ENCODE data around the gene HTRA3. TPM values are rescaled to one million over a fixed set of nuclear protein-coding genes. Genes with fewer than 3 reads are reported as not detected.

Gene HTRA3
- total and polyA plus RNA-seq, 2 of the 4 experiments (the other 2 are of a cell fraction): 1.3 to 9.5 TPM

- Histone ChIP-seq H2BK20ac (ENCODE audit: low read depth, low read length) (no peak overlapping the region), H3K4ac (ENCODE audit: low read depth, low read length) (no peak overlapping the region), H3K4me2 (ENCODE audit: low read depth, low read length) (no peak overlapping the region), H2BK120ac (ENCODE audit: low read depth, low read length) (no peak overlapping the region), H3K56ac (ENCODE audit: extremely low read depth, insufficient read depth, low read length) (no peak overlapping the region), H3K9me1 (ENCODE audit: insufficient read depth, low read length) (no peaks in the 10 kb centered on the region), H3K23ac (ENCODE audit: low read depth, low read length) (no peak overlapping the region), H4K8ac (ENCODE audit: low read depth in 2 of 2, low read length in 2 of 2) (no peak overlapping the region), H3K27me3 (ENCODE audit: control insufficient read depth, insufficient read depth, low read length) (no peaks in the 10 kb centered on the region; the same call in 1 of the 2 replicates), H2BK15ac (ENCODE audit: low read depth, low read length) (no peak overlapping the region), H2BK5ac (ENCODE audit: low read depth, low read length, poor library complexity, severe bottlenecking) (no peak overlapping the region), H4K5ac (ENCODE audit: low read depth, low read length) (no peak overlapping the region), H2AFZ (replicated peaks; ENCODE audit: low read length, poor library complexity) (no peak overlapping the region), H2AK5ac (ENCODE audit: low read depth, low read length) (no peak overlapping the region), H4K20me1 (ENCODE audit: insufficient read depth, low read length) (no peaks in the 10 kb centered on the region), H3K4me3 (ENCODE audit: insufficient read depth, low read depth, low read length) (no peak overlapping the region), H4K91ac (ENCODE audit: insufficient read depth, low read depth, low read length) (no peak overlapping the region), H3K4me1 (ENCODE audit: control insufficient read depth, insufficient read depth, low read length) (no peaks in the 10 kb centered on the region), H3K36me3 (ENCODE audit: control insufficient read depth, insufficient read depth, low read length) (no peaks in the 10 kb centered on the region; the same call in 1 of the 2 replicates), H3K9ac (ENCODE audit: low read depth, low read length) (no peak overlapping the region), H2AK9ac (replicated peaks; ENCODE audit: low read depth, low read length, poor library complexity) (no peak overlapping the region), H3K27ac (ENCODE audit: insufficient read depth, low read length) (no peak overlapping the region), H3K79me1 (ENCODE audit: low read depth in 1 of 2, low read length in 2 of 2) (no peaks in the 10 kb centered on the region), H3K18ac (ENCODE audit: low read depth, low read length) (no peak overlapping the region), H3K9me3 (ENCODE audit: control insufficient read depth, insufficient read depth, low read length) (no peaks in the 10 kb centered on the region), H3K14ac (replicated peaks; ENCODE audit: low read depth, low read length) (no peak overlapping the region)
- BruUV-seq (replicated peaks): no TSS peak
- CTCF ChIA-PET: interaction anchor here (1.2 kb wide), 1 partner anchor 24 kb away, joined by 3 read pairs; no protein-coding TSS in a partner anchor
- ATAC-seq (ENCODE audit: low read depth) (no peak), DNase-seq (no peak)
- dilution Hi-C loops (cut with HindIII; ENCODE audit: low sequenced_read_pairs, unreplicated experiment) (no loop called here), intact Hi-C loops (cut with micrococcal nuclease) (no loop called here), in situ Hi-C loops (cut with MboI; ENCODE audit: low sequenced_read_pairs) (no loop called here)
- 98% methylated on average over 7 of the region's 8 CpGs; no CpG with 5 or more reads in 1 of the 2 experiments for WGBS, 2 experiments (ENCODE audit: extremely low coverage in 2 of 2, insufficient read length in 1 of 2)
- TF ChIP-seq RFX5 (IDR thresholded peaks at IDR 0.05; ENCODE audit: low read depth, low read length): no peak
- no peak for TF ChIP-seq RAD21 (IDR thresholded peaks at IDR 0.05; ENCODE audit: low read length)
- TF ChIP-seq CEBPB (IDR thresholded peaks at IDR 0.05; ENCODE audit: low read depth, low read length): no peak
- TF ChIP-seq MAZ (IDR thresholded peaks at IDR 0.05; ENCODE audit: borderline replicate concordance, low read depth, low read length): no peak
- TF ChIP-seq MXI1 (IDR thresholded peaks at IDR 0.05; ENCODE audit: borderline replicate concordance, low read depth, low read length): no peak
- TF ChIP-seq RCOR1 (IDR thresholded peaks at IDR 0.05; ENCODE audit: insufficient replicate concordance, low read length): no peak
- TF ChIP-seq BHLHE40 (IDR thresholded peaks at IDR 0.05; ENCODE audit: low read depth, low read length): no peak
- TF ChIP-seq CHD1 (IDR thresholded peaks at IDR 0.05; ENCODE audit: low read depth, low read length): no peak
- TF ChIP-seq, protein P1, sequence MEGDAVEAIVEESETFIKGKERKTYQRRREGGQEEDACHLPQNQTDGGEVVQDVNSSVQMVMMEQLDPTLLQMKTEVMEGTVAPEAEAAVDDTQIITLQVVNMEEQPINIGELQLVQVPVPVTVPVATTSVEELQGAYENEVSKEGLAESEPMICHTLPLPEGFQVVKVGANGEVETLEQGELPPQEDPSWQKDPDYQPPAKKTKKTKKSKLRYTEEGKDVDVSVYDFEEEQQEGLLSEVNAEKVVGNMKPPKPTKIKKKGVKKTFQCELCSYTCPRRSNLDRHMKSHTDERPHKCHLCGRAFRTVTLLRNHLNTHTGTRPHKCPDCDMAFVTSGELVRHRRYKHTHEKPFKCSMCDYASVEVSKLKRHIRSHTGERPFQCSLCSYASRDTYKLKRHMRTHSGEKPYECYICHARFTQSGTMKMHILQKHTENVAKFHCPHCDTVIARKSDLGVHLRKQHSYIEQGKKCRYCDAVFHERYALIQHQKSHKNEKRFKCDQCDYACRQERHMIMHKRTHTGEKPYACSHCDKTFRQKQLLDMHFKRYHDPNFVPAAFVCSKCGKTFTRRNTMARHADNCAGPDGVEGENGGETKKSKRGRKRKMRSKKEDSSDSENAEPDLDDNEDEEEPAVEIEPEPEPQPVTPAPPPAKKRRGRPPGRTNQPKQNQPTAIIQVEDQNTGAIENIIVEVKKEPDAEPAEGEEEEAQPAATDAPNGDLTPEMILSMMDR (conservative IDR thresholded peaks at IDR 0.05; ENCODE audit: low read depth, low read length): no peak
- no peak for TF ChIP-seq SMC3 (IDR thresholded peaks at IDR 0.05; ENCODE audit: low read depth, low read length)
- TF ChIP-seq, protein P2, sequence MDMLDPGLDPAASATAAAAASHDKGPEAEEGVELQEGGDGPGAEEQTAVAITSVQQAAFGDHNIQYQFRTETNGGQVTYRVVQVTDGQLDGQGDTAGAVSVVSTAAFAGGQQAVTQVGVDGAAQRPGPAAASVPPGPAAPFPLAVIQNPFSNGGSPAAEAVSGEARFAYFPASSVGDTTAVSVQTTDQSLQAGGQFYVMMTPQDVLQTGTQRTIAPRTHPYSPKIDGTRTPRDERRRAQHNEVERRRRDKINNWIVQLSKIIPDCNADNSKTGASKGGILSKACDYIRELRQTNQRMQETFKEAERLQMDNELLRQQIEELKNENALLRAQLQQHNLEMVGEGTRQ (IDR thresholded peaks at IDR 0.05; ENCODE audit: low read depth, low read length): no peak
- TF ChIP-seq NFE2L2 (IDR thresholded peaks at IDR 0.05; ENCODE audit: low read depth, low read length): no peak
- no peak for TF ChIP-seq MAFK (IDR thresholded peaks at IDR 0.05; ENCODE audit: low read depth, low read length)
- no peak for TF ChIP-seq FOS (IDR thresholded peaks at IDR 0.05; ENCODE audit: low read depth, low read length)
- no peak for TF ChIP-seq ELK1 (IDR thresholded peaks at IDR 0.05; ENCODE audit: borderline replicate concordance, low read depth, low read length)
- no peak for TF ChIP-seq POLR2A (IDR thresholded peaks at IDR 0.05; ENCODE audit: low read depth, low read length)
- POLR2A ChIA-PET (ENCODE audit: unreplicated experiment): no interaction called here
Measured at GRCh38 chr4:8290701-8290970, 21.1 kb downstream of the HTRA3 start.

Data from IMR-90 (cell line).